Tibial artery (tissue), 4 donors: ENCODE measurements around the gene SGCE.

Source experiments
- DNase-seq, 2 donors: peaks; one replicate each; pipeline ENCODE4 v3.0.0-alpha.2; 2019
- H3K27ac ChIP-seq, 2 donors: fragments of 200-600 bp; sonication (generic) in 1 of 2; 1 replicate in 1 of 2; 2 replicates in 1 of 2; pipeline ENCODE4 v1.5.1; 2018 to 2019; ENCODE audit warnings: mild to moderate bottlenecking in 1 of 2
- H3K27me3 ChIP-seq, 2 donors: fragments of 200-600 bp; sonication (generic) in 1 of 2; one replicate each; pipeline versions ENCODE4 v1.5.1 to v1.6.0; 2016 to 2019
- H3K36me3 ChIP-seq, 3 donors: fragments of 200-600 bp; sonication (generic) in 2 of 3; one replicate each; pipeline ENCODE4 v1.5.1; 2016 to 2019; ENCODE audit warnings: mild to moderate bottlenecking in 2 of 3
- H3K4me1 ChIP-seq, 4 donors: fragments of 200-600 bp; sonication (generic) in 2 of 4; 1 replicate in 3 of 4; 2 replicates in 1 of 4; pipeline ENCODE4 v1.5.1; 2016 to 2019
- H3K4me3 ChIP-seq, 2 donors: fragments of 200-600 bp; sonication (generic) in 1 of 2; 1 replicate in 1 of 2; 2 replicates in 1 of 2; pipeline ENCODE4 v1.5.1; 2018 to 2019; ENCODE audit warnings: mild to moderate bottlenecking in 2 of 2
- H3K9me3 ChIP-seq, 3 donors: fragments of 200-600 bp; sonication (generic) in 1 of 3; one replicate each; pipeline ENCODE4 v1.5.1; 2016 to 2019
- CTCF ChIP-seq, 2 experiments: fragments of 200-600 bp in 1 of 2; fragments of 450-650 bp in 1 of 2; IDR thresholded peaks; one replicate each; pipeline ENCODE4 v1.5.1; 2017 to 2019; ENCODE audit warnings: antibody characterized with exemption in 2 of 2, mild to moderate bottlenecking in 1 of 2, moderate library complexity in 1 of 2
- intact Hi-C: fragments of 100-400 bp; cut with DNase I; formaldehyde crosslinking; loops from one replicate; pipeline ENCODE4 v1.15.0; 2023; ENCODE audit warnings: low total_unique reads

SGCE gene

GRCh38 chr7:94609561-94609960, 46.4 kb downstream of the SGCE start:
- H3K9me3 ChIP-seq, result no peaks in the 10 kb centered on the region
- no peak overlapping the region for H3K27ac ChIP-seq
- H3K4me1 ChIP-seq, result no peaks in the 10 kb centered on the region
- no peak for DNase-seq
- no peak for TF ChIP-seq CTCF (IDR thresholded peaks at IDR 0.05)
- no peaks in the 10 kb centered on the region for H3K36me3 ChIP-seq
- no peaks in the 10 kb centered on the region for H3K27me3 ChIP-seq
- intact Hi-C loops, result no loop called here
- no peak overlapping the region for H3K4me3 ChIP-seq

DNA sequence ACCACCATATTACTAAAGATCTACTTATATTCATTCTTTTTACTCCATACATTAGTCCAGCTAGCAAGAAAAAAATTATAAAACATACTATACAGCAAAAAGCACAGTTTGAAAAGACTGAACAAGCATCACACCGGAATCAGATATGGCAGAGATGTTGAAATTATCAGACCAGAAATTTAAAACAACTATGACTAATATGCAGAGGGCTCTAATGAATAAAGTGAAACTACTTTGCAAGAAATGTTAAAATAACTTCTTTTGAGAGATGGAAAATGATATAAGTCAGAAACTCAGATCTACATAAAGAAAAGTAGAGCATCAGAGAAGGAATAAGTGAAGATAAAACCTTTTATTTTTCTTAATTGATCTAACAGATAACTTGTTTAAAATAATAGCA, 50.9 kb downstream of the SGCE start:
- no peaks in the 10 kb centered on the region for H3K9me3 ChIP-seq
- TF ChIP-seq CTCF (IDR thresholded peaks at IDR 0.05), result no peak
- H3K4me1 ChIP-seq, result no peaks in the 10 kb centered on the region
- H3K4me3 ChIP-seq, result no peak overlapping the region
- intact Hi-C loops, result no loop called here
- H3K27ac ChIP-seq, result no peak overlapping the region
- no peaks in the 10 kb centered on the region for H3K27me3 ChIP-seq
- no peak for DNase-seq
- H3K36me3 ChIP-seq, result peaks cover 0 to 4% (median 0%) of the 10 kb centered on the region in 3 donors

DNA sequence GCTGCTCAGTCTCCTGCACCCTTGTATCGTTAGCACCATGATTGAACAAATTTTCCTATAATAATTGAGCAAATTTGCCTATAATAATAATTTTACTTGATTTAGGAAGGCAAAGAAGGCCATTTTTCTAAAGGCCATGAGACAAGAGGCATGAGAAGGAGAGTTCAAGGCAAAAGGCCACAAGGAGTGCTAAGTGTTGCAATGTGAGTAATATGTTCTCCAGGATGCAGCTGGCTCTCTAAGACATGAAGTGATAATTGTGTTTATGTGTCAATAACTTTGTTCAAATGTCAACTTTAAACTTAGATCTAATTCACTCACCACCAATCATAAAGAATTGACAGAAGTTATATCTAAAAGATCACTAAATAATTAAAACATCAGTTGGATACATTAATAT, 53.8 kb downstream of the SGCE start:
- no peaks in the 10 kb centered on the region for H3K27me3 ChIP-seq
- no peaks in the 10 kb centered on the region for H3K9me3 ChIP-seq
- intact Hi-C loops, result no loop called here
- DNase-seq, result no peak
- no peak for TF ChIP-seq CTCF (IDR thresholded peaks at IDR 0.05)
- H3K4me3 ChIP-seq, result no peak overlapping the region
- H3K27ac ChIP-seq, result no peak overlapping the region
- H3K36me3 ChIP-seq, result peaks cover 0 to 15% (median 4%) of the 10 kb centered on the region in 3 donors
- H3K4me1 ChIP-seq, result no peaks in the 10 kb centered on the region

DNA sequence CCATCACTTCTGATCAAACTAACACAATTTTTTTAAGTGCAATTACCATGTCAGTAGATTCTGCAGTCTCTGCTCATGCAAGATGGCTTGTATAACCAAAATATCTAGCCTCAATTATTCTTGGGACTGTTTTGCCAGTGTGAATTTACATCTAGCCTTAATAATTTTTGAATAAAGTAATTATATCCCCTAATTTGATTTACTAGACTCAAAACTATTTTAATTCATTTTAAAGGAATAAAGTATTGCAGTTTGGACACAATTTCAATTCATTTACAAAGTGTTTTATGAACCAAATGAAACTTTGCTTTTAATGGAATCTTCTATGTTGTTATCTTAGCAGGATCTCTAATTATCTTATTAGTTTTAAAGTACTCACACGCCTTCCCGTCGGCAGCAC, 55.7 kb downstream of the SGCE start:
- Histone ChIP-seq H3K27me3 (no peaks in the 10 kb centered on the region), H3K9me3 (no peaks in the 10 kb centered on the region), H3K4me1 (no peaks in the 10 kb centered on the region), H3K36me3 (peaks cover 0 to 17% (median 4%) of the 10 kb centered on the region in 3 donors), H3K4me3 (no peak overlapping the region), H3K27ac (no peak overlapping the region)
- intact Hi-C loops, result no loop called here
- no peak for DNase-seq
- no peak for TF ChIP-seq CTCF (IDR thresholded peaks at IDR 0.05)

DNA sequence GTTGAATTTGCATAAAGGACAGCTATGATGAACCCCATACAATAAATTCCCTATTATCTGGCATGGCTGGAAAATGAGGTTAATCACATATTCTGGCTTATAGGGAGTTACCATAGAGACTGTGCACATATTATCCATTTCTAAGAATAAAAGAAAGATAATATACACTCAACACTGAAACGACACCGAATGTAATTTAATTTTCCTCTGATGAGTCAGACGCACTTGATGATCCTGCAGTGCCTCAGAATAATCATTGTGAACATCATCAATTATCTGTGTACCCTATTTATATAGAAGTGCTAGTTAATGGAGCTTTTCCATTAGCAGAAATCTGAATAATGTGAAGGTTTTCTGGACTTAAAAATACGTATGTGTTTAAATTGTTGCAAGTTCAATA, 60.2 kb downstream of the SGCE start:
- H3K4me1 ChIP-seq, result no peaks in the 10 kb centered on the region
- intact Hi-C loops, result no loop called here
- DNase-seq, result no peak
- no peak overlapping the region for H3K27ac ChIP-seq
- TF ChIP-seq CTCF (IDR thresholded peaks at IDR 0.05), result no peak
- H3K9me3 ChIP-seq, result no peaks in the 10 kb centered on the region
- peaks cover 0 to 17% (median 4%) of the 10 kb centered on the region in 3 donors for H3K36me3 ChIP-seq
- no peak overlapping the region for H3K4me3 ChIP-seq
- no peaks in the 10 kb centered on the region for H3K27me3 ChIP-seq

GRCh38 chr7:94594882-94595281, 61.1 kb downstream of the SGCE start:
- H3K4me3 ChIP-seq, result no peak overlapping the region
- intact Hi-C loops, result no loop called here
- no peak overlapping the region for H3K27ac ChIP-seq
- no peaks in the 10 kb centered on the region for H3K9me3 ChIP-seq
- peaks cover 0 to 15% (median 4%) of the 10 kb centered on the region in 3 donors for H3K36me3 ChIP-seq
- DNase-seq, result no peak
- H3K4me1 ChIP-seq, result no peaks in the 10 kb centered on the region
- H3K27me3 ChIP-seq, result no peaks in the 10 kb centered on the region
- no peak for TF ChIP-seq CTCF (IDR thresholded peaks at IDR 0.05)
